Left renal pelvis (tissue), 4 donors: ENCODE results near the gene TTLL12. TPM values are rescaled to one million over a fixed set of nuclear protein-coding genes. Genes with fewer than 3 reads are reported as not detected.

Experiments used
- DNase-seq, 4 donors: peaks; one replicate each; pipeline ENCODE4 v3.0.0-alpha.2; 2013; ENCODE audit warnings: low read depth in 4 of 4, low spot score in 3 of 4
- polyA plus RNA-seq, 4 donors: library from polyadenylated mRNA; unstranded; fragments of 120-200 nt; gene quantifications; one replicate each; pipeline ENCODE4 v1.2.1, GENCODE V29; 2013; ENCODE audit not compliant: insufficient read length in 4 of 4

TTLL12 gene
- polyA plus RNA-seq, 4 donors: 21.0 to 31.3 (median 24.6) TPM

DNA sequence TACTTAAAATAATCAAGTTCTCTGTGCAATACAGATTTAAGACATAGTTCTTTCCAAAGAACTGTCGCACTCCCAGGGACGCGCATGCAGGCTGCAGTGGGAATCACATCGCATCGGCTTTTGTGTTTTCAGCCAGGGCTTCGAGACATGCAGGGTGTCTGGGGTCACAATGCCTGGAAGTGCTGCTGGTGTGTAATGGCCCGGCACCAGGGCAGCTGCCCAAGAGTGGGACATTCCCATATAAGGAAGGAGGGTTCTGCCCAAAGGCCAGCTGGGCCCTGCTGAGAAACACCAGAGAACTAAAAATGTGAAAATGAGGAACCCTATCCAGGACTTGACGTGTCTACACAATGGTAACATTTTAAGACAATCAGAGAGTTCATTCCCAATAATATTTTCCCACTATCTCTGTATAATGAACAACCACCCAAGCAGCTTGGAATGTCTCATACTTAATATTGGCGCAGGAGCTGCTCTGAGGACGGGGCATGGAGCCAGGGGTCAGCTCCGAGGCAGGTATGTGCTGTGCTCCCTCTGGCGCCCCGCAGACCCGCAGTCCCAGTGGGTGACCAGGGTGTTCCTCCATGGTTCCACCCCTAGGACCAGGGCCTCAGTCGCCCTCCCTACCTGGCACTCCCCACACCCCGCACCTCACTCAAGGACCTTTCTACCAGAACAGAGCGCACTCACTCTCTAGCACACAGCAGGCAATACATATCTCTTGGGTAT, 55.0 kb downstream of the TTLL12 start:
- no peak for DNase-seq

DNA sequence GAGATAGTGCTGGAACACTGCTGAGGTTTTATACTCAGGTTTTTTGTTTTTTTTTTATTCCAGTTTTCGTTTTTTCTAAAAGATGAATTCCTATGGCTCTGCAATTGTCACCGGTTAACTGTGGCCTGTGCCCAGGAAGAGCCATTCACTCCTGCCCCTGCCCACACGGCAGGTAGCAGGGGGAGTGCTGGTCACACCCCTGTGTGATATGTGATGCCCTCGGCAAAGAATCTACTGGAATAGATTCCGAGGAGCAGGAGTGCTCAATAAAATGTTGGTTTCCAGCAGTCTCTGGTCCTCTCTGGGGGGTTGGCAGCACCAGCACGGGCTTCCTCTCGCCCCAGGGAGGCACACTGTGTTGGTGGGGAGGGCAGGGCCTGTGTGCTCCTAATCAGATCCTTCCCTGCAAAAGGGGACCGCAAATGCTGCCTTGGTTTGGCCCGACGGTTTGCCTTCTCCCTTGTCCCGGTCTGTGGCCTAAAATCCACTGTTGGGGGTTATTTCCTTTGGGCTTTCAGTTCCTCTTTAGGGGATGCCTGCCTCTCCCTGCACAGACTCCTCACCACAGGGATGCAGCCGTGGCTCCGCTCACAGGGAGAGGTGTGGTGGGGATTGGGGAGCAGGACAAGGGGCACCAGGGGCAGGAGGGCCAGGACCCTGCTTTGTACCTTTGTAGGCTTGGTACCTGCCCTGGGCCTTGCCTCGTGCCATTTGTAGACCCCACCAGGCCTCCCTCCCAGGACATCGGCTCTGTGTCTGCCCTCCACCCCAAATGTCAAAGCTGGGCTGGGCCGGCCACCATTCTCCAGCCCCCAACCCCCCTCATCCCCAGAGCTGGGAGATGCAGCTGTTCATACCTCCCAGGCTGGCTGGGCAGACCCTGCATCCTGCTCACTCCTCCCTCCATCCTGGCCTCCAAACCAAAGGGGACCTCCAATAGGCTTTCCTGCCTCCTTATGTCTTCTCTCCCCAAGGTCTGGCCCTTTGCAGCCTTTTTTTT, 57.2 kb downstream of the TTLL12 start:
- no peak for DNase-seq

DNA sequence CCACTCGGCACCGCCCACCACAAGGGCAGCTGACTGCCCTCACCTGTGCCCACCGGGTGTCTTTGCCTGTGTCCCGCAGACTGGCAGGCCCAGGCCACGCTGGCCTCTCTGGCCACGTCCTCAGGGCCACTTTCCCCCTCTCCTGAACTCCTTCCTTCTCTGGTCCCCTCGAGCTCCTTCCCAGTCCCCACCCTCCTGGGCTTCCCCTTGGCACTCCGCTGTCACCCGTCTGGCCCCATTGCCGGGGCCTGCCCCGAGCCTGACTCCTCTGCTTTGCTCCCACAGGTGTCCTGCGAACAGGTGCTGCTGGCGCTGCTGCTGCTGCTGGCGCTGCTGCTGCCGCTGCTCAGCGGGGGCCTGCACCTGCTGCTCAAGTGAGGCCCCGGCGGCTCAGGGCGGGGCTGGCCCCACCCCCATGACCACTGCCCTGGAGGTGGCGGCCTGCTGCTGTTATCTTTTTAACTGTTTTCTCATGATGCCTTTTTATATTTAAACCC, 58.0 kb downstream of the TTLL12 start:
- DNase-seq: no peak

DNA sequence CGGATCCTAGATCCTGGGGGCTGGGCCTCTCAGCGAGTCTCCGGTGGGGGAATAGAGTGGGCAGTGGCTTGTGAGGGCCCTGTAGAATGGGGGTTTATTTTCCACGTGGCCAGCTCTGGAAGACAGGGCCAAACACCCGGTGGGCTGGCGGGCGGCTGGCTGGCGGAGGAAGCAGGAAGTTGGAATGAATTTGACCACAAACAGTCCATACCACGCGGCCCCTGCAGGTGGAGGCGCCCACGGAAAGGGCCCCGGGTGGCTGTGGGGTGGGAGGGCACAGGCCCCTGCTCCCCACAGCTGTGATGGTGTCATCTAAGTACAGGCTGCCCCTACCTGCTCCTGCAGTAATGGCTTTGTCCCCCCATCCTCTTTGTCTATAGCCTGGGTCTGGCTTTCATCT, 58.8 kb downstream of the TTLL12 start:
- no peak for DNase-seq

DNA sequence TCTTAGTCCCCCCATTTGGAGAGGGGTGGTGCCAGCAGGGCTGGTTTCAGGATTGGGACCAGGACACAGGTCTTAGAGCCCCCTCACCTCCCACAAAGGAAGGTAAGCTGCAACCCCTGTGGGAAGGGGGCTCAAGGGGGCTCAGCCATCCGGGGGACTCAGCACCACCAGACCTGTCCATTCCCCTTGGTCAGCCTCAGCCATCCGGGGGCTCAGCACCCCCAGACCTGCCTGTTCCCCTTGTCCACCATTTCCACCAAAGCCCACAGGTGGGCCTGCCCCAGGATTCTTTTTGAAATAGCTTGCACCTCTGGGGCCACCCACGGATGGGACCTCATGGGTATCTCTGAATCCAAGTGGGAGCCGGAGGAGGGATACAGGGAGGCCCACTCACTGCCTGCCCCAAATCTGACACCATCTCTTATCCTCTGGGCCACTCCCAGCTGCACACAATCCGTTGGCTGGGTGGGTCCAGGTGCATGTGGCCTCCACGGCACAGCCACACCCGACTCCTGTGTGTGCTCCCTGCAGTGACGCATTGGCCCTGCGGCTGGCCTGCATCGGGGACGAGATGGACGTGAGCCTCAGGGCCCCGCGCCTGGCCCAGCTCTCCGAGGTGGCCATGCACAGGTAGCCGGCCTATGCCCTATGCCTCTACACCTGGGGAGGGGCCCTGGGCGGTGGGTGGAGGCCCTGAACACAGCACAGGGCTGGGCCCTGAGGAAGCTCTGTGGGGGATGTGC, 59.6 kb downstream of the TTLL12 start:
- DNase-seq: no peak

DNA sequence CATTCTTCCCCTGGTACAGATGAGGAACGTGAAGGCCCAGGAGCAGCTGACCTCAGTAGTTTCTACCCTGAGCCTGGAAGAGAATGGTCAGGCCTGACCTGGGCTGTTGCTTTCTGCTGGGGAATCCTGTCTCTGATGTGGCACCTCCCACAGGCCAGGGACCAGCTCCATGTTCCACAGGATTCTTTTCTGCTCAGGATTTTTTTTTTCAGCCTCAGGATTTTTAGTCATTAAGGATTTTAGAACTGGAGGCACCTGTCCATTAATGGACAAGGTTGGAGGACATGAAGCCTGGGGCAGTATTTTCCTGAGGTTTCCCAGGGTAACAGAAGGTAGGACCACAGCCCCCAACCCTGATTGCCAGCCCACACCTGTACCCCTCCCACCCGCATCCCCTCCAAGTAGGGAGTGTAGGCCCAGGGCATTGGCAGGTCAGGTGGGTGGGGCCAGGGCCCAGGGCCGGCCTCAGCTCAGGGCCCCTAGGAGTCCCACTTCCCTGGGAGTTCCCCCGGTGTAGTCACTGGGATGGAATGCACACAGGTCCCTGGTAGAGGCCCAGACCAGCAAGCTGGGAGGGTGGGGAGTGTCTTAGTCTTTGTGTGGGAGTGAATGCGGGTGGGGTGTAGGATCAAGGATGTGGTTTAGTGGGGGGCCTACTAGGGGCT, 60.3 kb downstream of the TTLL12 start:
- DNase-seq: no peak

DNA sequence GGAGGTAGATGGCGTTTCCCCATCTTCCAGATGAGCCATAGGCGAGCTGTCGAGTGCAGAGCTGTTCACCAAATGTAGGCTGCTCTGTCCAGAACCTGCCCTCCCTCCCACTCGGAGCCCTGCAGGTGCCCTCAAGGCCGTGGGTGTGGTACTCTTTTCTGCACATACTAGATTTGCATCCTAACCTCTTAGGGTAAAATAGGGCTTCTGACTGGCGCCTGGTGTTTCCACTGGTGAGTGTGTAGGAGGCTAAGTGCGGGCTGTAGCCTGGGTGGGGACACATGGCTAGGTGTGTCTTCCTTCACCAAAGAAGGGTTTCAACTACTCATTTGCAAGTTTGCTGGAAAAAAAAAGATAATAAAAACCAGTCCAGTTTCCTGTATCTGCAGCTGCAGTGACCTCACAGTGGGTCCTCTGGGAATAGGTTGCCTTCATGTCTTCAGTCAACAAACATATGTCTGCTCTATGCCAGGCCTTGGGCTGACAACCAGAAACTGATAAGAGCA, 67.9 kb downstream of the TTLL12 start:
- no peak for DNase-seq

DNA sequence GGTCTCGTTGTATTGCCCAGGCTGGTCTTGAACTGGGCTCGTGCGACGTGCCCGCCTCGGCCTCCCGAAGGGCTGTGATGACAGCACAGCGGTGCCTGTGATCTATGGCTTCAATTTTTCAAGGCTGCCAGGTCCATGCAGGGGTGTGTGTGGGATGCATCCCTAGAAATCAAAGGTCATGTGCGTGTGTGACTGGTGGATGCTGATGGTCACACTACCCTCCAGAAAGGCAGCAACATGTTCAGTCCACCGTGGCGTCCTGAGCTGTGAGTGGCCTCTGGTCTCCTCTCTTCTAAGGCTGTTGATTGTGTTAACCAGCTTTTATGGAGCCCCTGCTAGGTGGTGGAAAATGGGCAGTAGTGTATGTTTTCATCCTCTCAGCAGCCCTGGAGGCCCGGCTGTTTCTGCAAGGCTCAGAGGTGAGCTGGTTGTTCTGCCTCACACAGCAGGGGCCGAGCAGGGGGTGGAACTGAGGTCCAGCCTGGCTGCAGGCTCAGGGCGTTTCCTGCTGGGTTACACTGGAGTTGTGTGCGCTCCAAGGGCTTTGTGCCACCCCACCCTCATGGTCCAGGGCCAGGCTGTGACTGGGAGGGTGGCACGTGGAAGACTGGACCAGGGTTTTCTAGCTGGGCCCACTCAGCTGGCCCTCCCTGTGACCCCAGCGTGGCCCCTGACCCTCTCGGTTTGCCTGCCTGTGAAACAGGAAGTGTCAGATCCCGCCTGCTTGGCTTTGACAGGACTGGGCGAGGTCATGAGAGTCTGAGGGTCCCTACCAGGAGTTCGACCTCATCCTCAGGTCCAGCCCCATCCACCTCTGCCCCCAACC, 68.7 kb downstream of the TTLL12 start:
- no peak for DNase-seq

DNA sequence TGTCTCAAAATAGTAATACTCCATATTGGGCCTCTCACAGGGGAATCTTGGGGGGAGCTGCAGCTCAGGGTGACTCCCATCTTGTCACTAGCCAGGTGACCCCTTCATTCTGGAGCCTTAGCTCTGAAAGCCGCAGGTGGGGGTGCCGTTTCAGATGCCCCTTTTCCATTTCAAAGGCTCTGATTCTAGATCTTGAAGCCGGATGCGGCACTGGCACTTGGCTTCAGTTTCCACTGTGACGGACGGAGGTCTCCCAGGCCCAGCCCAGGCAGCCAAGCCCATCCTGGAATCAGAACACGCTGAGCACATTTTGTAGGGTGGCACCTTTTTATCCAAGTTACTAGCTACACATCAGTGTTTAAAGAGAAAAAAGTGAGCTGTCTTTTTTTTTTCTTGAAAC, 70.0 kb downstream of the TTLL12 start:
- no peak for DNase-seq

Other genes starting within 250 kb of the TTLL12 start
- gene PACSIN2, start 172.0 kb downstream of the TTLL12 start, polyA plus RNA-seq: 10 to 100 TPM; 37.4 to 68.4 (median 63.4) TPM
- 10 to 100 TPM; 13.1 to 20.9 (median 17.3) TPM for gene TTLL1, start 97.7 kb downstream of the TTLL12 start, polyA plus RNA-seq
- gene BIK, start 76.4 kb downstream of the TTLL12 start, polyA plus RNA-seq: 1 to 10 TPM in 2 of 4 donors, under 1 TPM in 2; 0.42 to 1.4 (median 0.95) TPM
- gene MCAT, start 43.7 kb downstream of the TTLL12 start, polyA plus RNA-seq: 10 to 100 TPM; 10.2 to 29.1 (median 18.8) TPM
- gene TSPO, start 35.6 kb downstream of the TTLL12 start, polyA plus RNA-seq: 10 to 100 TPM; 18.4 to 36.3 (median 22.1) TPM
- gene SCUBE1, start 156.2 kb upstream of the TTLL12 start, polyA plus RNA-seq: 10 to 100 TPM in 2 of 4 donors, 1 to 10 TPM in 2; 7.7 to 42.2 (median 9.9) TPM
- 1 to 10 TPM in 2 of 4 donors, under 1 TPM in 2; 0.63 to 5.3 (median 1.2) TPM for gene MPPED1, start 224.9 kb upstream of the TTLL12 start, polyA plus RNA-seq